GM12878 (cell line): ENCODE measurements around the gene TRDMT1. TPM values are rescaled to one million over a fixed set of nuclear protein-coding genes. Genes with fewer than 3 reads are reported as not detected.

Experiments
- CBX5 ChIP-seq: sonication (generic); IDR thresholded peaks from 2 replicates; pipeline ENCODE4 v1.6.1; 2016; ENCODE audit warnings: low read depth, moderate library complexity, mild to moderate bottlenecking, inconsistent platforms
- CREB1 ChIP-seq: IDR thresholded peaks from 2 replicates; pipeline ENCODE4 v1.6.1; 2012; ENCODE audit warnings: low read depth, mild to moderate bottlenecking, inconsistent platforms
- CREM ChIP-seq: IDR thresholded peaks from 2 replicates; pipeline ENCODE4 v1.6.1; 2014; ENCODE audit warnings: antibody characterized with exemption, low read depth
- E2F8 ChIP-seq: fragments of 450-650 bp; IDR thresholded peaks from 2 replicates; pipeline ENCODE4 v1.6.1; 2018; ENCODE audit warnings: mild to moderate bottlenecking, low read depth, moderate library complexity; ENCODE audit not compliant: partially characterized antibody
- ETV6 ChIP-seq, 2 experiments: fragments of 450-650 bp in 1 of 2; IDR thresholded peaks in 1 of 2; conservative IDR thresholded peaks in 1 of 2; 2 replicates each; pipeline ENCODE4 v1.6.1; 2014; ENCODE audit warnings: antibody characterized with exemption in 1 of 2, borderline replicate concordance in 1 of 2, low read depth in 1 of 2, mild to moderate bottlenecking in 1 of 2, moderate library complexity in 1 of 2
- EZH2 ChIP-seq: IDR thresholded peaks from 2 replicates; pipeline ENCODE4 v1.6.1; 2012; ENCODE audit warnings: low read depth, mild to moderate bottlenecking, control low read depth, inconsistent platforms, low read length, borderline replicate concordance; ENCODE audit not compliant: control insufficient read depth
- GATAD2B ChIP-seq: fragments of 450-650 bp; conservative IDR thresholded peaks from 2 replicates; pipeline ENCODE4 v1.6.1; 2017; ENCODE audit warnings: low read depth, mild to moderate bottlenecking, moderate library complexity
- HCFC1 ChIP-seq: fragments of 150-350 bp; IDR thresholded peaks from 2 replicates; pipeline ENCODE4 v1.6.1; 2014; ENCODE audit warnings: low read length
- HDGF ChIP-seq: fragments of 450-650 bp; IDR thresholded peaks from 2 replicates; pipeline ENCODE4 v1.6.1; 2016; ENCODE audit warnings: antibody characterized with exemption
- IKZF2 ChIP-seq, 2 experiments: fragments of 450-650 bp; IDR thresholded peaks; 2 replicates each; pipeline ENCODE4 v1.6.1; 2017; ENCODE audit warnings: mild to moderate bottlenecking in 2 of 2, moderate library complexity in 2 of 2
- MLLT1 ChIP-seq: fragments of 450-650 bp; IDR thresholded peaks from 2 replicates; pipeline ENCODE4 v1.6.1; 2016; ENCODE audit warnings: mild to moderate bottlenecking
- NFYB ChIP-seq: IDR thresholded peaks from 2 replicates; pipeline ENCODE4 v1.6.1; 2011; ENCODE audit warnings: low read depth, mild to moderate bottlenecking, low read length, improper control_type of control experiment, moderate library complexity; ENCODE audit not compliant: insufficient read depth
- NR2F1 ChIP-seq: fragments of 450-650 bp; conservative IDR thresholded peaks from 2 replicates; pipeline ENCODE4 v1.6.1; 2017; ENCODE audit warnings: mild to moderate bottlenecking
- POLR2AphosphoS5 ChIP-seq: IDR thresholded peaks from 2 replicates; pipeline ENCODE4 v1.6.1; 2011; ENCODE audit warnings: mild to moderate bottlenecking, low read length, inconsistent platforms
- POU2F2 ChIP-seq: IDR thresholded peaks from 3 replicates; pipeline ENCODE4 v1.6.1; 2011; ENCODE audit warnings: low read depth, mild to moderate bottlenecking, low read length, borderline replicate concordance
- RAD21 ChIP-seq: IDR thresholded peaks from 2 replicates; pipeline ENCODE4 v1.6.1; 2011; ENCODE audit warnings: mild to moderate bottlenecking, low read depth, low read length, moderate library complexity; ENCODE audit not compliant: insufficient read depth
- RUNX3 ChIP-seq: IDR thresholded peaks from 2 replicates; pipeline ENCODE4 v1.6.1; 2012; ENCODE audit warnings: low read length, inconsistent platforms
- SIX5 ChIP-seq: IDR thresholded peaks from 2 replicates; pipeline ENCODE4 v1.6.1; 2011; ENCODE audit warnings: mild to moderate bottlenecking, low read depth, low read length, moderate library complexity; ENCODE audit not compliant: severe bottlenecking
- SMAD5 ChIP-seq: IDR thresholded peaks from 2 replicates; pipeline ENCODE4 v1.6.1; 2016; ENCODE audit warnings: antibody characterized with exemption, low read depth
- SMARCA5 ChIP-seq: fragments of 450-650 bp; IDR thresholded peaks from 2 replicates; pipeline ENCODE4 v1.6.1; 2017; ENCODE audit warnings: mild to moderate bottlenecking
- TCF12 ChIP-seq: IDR thresholded peaks from 2 replicates; pipeline ENCODE4 v1.6.1; 2011; ENCODE audit warnings: low read depth, mild to moderate bottlenecking, low read length
- ZBTB11 ChIP-seq: fragments of 450-650 bp; formaldehyde crosslinking; IDR thresholded peaks from 2 replicates; pipeline ENCODE4 v1.5.0; 2022; ENCODE audit warnings: mild to moderate bottlenecking, missing genetic modification characterization
- polyA plus RNA-seq, 11 experiments: library from polyadenylated mRNA; depleted of rRNA in 4 of 11; unstranded in 6 of 11; stranded (reverse) in 5 of 11; fragments of >200 nt; fragmentation: Nextera tagmentation in 4 of 11; fragmentation: Illumina TruSeq in 1 of 11; extraction: Ambion mirVana in 4 of 11; extraction: Trizol in 1 of 11; gene quantifications; 1 replicate in 1 of 11; 2 replicates in 10 of 11; pipeline versions ENCODE4 v1.2.1 to v1.2.3, GENCODE V29; 2011 to 2016; ENCODE audit warnings: inconsistent platforms in 2 of 11, missing spikeins in 2 of 11, low read depth in 1 of 11
- total RNA-seq, 4 experiments: library from RNA; depleted of rRNA in 3 of 4; stranded (reverse); fragments of >200 nt in 3 of 4; fragmentation: Illumina TruSeq in 1 of 4; extraction: Trizol in 1 of 4; gene quantifications; 2 replicates each; pipeline versions ENCODE4 v1.2.1 to v1.2.3, GENCODE V29; 2013 to 2021

The TRDMT1 gene
- total and polyA plus RNA-seq, 10 of the 15 experiments (the other 5 are each of a cell fraction or from before 2014, with no cell fraction given), result 2.3 to 9.7 (median 4.6) TPM

GRCh38 chr10:17200912-17201793, at the start of gene TRDMT1 (continued):
- peak; percentile 22; the same call in 1 of the 2 replicates for TF ChIP-seq RAD21
- 0 out of 2 replicates have a peak, but pooled peaks have one; percentile 65 for TF ChIP-seq MLLT1
- peak; percentile 70 for TF ChIP-seq RUNX3
- TF ChIP-seq EZH2, result no peak
- peak; percentile 60; the same call in 1 of the 2 replicates for TF ChIP-seq CREM
- peak; percentile 79 for TF ChIP-seq HCFC1
- TF ChIP-seq SIX5, result no peak
- peak; percentile 57; the same call in 1 of the 2 replicates for TF ChIP-seq CREB1
- TF ChIP-seq CBX5, result peak; percentile 97
- TF ChIP-seq HDGF, result peak; percentile 79; the same call in 1 of the 2 replicates
- TF ChIP-seq SMAD5, result no peak
- TF ChIP-seq GATAD2B, result peak; percentile 92
- peak; percentile 83 for TF ChIP-seq SMARCA5
- TF ChIP-seq ZBTB11, result peak; percentile 96
- 0 out of 2 replicates have a peak, but pooled peaks have one; percentile 39 for TF ChIP-seq NR2F1
- TF ChIP-seq E2F8, result no peak
- peak; percentile 45; the same call in 1 of the 2 replicates for TF ChIP-seq POLR2AphosphoS5
- peak; percentile 77; the same call in 2 of the 3 replicates for TF ChIP-seq POU2F2
- TF ChIP-seq NFYB, result no peak
- TF ChIP-seq IKZF2 (IDR thresholded peaks at IDR 0.05), result peak in 1 of 2 experiments; percentile 22; a peak in 2 of 4 replicates
- 0 out of 4 replicates have a peak, but pooled peaks of 1 of the 2 experiments have one; percentile 14 for TF ChIP-seq ETV6 (conservative IDR thresholded peaks at IDR 0.05 in 1 of 2, IDR thresholded peaks at IDR 0.05 in 1 of 2; ENCODE audit: borderline replicate concordance in 1 of 2, low read depth in 1 of 2)
- TF ChIP-seq TCF12, result 0 out of 2 replicates have a peak, but pooled peaks have one; percentile 34
